Right renal cortex interstitium (tissue), 3 donors: ENCODE measurements around the gene RASA3. TPM values are rescaled to one million over a fixed set of nuclear protein-coding genes. Genes with fewer than 3 reads are reported as not detected.
"Not testable (repeated sequence)": the region's sequence is repeated elsewhere in the genome, so short reads cannot be mapped to it uniquely, and the experiment has no call there.

ENCODE experiments used
- DNase-seq, 3 donors: peaks; one replicate each; pipeline ENCODE4 v3.0.0-alpha.2; 2013; ENCODE audit warnings: low read depth in 3 of 3, low spot score in 2 of 3
- polyA plus RNA-seq, 3 donors: library from polyadenylated mRNA; unstranded; fragments of 120-200 nt; gene quantifications; one replicate each; pipeline ENCODE4 v1.2.1, GENCODE V29; 2013; ENCODE audit not compliant: insufficient read length in 3 of 3

Gene RASA3
- polyA plus RNA-seq, 3 donors = 12.0 to 13.1 (median 12.5) TPM

DNA sequence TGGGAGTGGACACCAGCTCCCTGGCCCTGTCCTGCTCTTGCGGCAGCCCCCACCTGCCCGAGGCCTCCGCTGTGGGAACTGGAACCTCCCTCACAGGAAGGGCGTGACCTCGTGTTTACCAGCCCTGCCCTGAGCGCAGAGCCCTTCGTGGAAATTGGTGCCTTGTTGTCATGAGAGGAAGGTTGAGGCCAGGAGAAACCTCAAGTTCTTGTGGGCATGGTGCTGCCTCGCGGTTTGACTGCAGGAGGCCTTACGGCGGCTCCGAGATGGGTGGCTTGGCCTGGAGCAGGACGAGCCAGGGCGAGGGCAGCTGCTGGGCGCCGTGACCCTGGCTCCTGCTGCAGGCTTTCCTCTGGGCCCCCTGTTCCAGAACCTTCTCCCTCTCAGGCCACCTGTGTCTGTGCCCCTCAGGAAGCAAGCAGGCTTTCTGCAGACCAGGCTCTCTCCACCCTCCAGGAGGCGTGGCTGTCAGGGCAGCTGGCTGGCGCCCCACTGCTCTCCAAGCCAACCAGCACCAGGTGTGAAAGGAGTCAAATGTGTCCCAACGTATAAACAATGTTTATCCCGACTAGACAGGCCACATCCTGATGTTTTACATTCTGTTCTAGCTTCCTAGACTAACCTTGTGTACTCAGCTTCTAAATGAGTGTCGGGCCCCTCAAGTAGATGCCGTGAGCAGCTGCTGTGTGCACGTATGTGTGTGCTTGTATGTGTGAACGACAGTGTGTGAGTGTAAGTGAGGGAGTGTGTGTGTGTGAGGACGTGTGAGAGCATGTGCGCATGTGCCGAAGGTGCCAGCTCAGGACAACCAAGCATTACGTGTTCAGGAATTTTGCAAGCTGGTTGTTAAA is 10.4 kb upstream of the RASA3 start:
- DNase-seq = no peak

DNA sequence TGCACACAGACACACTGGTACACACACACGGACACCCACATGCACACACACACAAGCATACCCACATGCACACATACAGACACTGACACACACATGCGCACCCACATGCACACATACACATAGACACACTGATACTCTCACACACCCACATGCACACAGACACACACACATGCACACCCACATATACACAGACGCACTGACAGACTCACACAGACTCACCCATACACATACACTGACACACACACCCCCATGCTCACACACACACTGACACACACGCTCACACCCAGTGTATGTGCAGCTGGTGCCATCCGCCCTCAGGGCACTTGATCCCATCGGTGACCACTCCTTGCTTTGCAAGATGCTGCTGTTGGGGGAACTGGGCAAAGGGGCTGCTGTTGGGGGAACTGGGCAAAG is 9.7 kb upstream of the RASA3 start:
- no peak for DNase-seq

DNA sequence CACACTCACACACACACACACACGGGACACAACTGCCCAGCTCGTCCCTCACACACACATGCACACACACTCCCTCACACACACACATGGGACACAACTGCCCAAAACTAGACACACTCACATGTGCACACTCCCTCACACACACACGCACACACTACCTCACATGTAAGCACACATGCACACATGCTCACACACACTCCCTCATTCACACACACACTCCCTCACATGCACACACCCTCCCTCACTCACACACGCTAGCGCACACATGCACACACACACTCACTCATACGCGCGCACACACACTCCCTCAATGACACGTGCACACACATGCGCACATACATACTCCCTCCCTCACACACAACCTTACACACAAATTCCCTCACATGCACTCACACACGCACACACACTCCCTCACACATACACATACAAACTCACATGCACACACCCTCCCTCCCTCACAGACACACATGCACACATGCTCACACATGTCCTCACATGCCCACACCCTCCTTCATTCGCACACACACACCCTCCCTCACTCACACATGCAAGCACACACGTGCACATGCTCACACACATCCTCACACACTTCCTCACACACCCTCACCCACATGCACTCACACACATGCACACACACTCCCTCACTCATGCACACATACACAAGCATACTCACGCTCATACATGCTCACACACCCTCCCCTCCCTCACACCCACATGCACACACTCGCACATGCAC is 9.0 kb upstream of the RASA3 start:
- DNase-seq = no peak

DNA sequence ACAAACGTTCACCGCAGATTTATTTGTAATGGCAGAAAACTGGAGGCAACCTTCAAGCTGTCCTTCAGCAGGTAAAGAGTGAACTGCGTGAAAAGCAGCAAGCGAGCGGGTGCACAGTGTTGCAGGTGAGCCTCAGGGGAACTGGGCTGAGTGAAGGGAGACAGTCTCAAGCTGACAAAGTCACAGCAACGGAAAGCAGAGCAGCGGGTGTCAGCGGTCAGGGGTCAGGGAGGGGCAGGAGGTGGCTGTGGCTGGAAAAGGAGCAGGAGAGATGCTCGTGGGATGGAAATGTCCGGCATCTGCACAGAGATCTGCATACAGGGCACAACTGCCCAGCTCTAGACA is 8.5 kb upstream of the RASA3 start:
- no peak for DNase-seq

DNA sequence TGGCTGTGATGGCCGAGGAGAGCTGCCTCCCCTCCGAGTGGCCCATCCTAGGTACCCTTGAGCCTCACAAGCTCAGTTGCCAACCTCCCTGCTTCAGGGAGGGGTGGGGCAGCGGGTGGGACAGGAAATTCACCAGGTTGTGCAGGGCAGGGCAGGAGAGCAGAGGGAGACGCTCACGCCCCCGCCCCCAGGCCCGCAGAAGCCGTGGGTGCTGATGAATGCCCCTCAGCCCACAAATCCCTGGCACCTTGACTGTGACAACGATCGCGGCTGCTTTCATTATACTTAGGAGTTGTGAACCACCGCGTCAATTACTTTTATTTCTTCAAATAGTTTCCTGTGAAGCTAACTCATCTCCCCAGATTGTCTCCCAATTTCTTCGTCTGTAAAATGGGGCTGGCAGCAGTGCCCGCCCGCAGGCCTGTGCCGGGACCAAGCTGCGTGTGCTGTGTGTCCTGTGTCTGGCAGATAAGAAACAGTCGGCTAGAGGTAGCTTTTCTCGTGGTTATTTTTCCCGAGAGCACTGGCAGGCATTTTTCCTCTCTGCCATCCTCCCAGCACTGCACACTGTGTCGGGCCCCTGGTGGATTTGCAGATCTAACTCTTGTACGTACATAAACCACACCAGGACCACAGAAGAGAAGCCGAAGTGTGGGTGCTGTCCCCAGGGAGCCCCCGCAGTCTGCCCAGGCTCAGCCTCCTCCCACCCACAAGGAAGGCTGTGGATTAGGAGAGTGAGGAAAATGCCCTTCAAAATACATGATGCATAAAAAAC is 7.9 kb upstream of the RASA3 start:
- DNase-seq = no peak

DNA sequence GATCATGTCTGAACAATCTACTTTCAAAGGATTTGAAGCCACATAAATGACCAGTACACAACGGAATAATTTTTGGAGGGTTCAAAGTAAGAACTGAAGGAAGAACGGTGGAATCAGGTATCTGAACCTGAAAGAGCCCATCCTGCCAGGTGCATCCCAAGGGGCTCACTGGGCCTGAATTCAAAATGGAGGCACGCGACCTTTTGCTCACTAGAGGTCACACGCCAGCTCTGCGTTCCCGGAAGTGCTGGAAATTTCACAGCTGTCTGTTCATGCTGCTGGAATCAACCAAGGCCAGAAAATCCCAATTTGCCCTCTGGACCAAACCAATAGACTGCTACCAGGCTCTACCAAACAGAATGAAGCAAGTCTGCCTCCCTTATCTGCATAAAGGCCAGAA is 4.2 kb upstream of the RASA3 start:
- no peak for DNase-seq

DNA sequence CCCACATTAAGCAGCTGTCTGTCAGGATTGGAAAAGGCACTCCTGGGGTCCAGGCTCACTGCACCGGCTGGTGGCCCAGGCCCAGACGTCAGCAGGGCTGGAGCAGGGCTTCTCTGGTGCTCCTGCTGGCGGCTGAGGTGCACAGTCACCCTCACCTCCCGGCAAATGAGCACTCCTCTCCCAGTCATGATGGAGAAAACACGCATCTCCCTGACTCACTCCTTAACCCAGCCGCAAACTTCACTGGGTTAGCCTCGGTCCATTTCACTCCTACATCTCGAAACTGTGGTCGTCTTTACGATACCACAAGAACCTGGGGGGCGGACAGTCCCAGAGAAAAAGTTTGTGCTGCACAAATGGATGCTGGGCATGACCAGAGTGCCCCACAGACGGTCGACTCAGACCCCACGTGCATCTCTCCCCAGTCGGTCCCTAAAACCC is 3.3 kb upstream of the RASA3 start:
- no peak for DNase-seq

DNA sequence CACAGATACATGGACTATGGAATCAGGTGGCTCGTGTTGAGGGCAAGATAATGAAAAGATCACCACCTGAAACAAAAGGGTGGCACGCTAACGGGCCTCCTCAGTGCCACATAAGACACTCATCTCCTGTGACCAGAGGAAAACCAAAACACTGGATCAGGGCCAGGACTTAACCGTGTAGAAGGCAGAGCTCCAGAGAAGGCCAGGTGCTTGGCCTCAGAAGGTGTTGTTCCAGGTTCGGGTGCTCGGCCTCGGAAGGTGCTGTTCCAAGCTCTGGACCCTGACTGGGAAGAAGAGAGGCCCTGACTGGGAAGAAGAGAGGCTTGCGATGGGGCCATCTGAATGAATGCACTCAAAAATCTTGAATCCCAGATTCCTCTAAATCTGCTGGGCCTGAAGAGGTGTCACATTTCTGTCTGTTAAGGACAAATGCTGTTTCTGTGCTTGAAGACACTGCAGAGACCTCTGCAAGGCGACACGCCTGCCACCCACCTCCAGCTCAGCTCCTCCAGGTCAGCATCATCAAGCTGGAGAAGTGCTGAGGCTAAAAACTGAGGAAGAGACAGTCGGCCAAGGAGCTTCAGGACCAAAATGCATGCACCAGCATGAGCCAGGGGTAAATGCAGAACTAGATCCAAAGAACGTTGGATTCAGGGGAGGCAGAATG is 2.7 kb upstream of the RASA3 start:
- no peak for DNase-seq

DNA sequence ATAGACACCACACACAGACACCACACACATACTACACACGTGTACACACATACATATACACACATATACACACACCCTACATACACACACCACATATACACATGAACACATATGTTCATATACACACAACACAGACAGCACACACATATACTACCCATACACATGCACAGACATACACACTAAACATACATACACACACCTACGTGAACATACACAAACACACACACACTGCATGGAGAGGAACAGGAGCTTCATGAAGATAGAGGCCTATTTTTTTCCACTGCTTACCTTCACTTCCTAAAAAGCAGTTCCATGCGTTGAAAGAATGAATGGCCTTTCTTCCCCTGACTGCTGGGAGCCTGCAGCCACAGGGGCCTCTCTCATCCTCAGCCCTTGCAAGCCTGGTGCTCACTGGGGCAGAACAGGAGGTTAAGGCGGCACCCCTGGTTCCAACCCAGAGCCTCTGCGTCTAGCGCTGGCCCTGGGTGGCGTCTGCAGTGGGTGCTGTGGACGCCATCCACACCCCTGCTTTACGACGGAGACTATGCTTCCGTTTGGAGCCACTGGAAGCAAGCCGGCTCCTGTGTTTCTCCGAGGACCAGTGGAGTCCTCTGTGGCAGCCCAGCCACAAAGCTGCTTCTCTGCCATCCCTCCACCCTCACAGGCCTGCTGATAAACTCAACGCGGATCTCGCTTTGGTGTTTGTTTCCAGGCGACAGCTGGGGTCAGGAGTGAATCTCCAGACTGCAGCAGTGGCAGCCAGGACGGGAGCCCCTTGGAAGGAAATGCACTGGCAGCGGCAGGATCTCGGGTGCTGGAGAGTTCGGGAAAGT is 1.9 kb upstream of the RASA3 start:
- no peak for DNase-seq

DNA sequence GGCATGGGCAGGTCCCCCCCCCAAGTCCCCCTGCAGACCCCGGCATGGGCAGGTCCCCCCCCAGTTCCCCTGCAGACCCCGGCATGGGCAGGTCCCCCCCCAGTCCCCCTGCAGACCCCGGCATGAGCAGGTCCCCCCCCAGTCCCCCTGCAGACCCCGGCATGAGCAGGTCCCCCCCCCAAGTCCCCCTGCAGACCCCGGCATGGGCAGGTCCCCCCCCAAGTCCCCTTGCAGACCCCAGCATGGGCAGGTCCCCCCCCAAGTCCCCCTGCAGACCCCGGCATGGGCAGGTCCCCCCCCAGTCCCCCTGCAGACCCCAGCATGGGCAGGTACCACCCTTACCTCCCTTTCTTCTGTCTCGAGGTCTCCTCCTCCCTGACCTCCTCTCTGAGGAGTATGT is 1.1 kb upstream of the RASA3 start:
- DNase-seq = not testable (repeated sequence)

DNA sequence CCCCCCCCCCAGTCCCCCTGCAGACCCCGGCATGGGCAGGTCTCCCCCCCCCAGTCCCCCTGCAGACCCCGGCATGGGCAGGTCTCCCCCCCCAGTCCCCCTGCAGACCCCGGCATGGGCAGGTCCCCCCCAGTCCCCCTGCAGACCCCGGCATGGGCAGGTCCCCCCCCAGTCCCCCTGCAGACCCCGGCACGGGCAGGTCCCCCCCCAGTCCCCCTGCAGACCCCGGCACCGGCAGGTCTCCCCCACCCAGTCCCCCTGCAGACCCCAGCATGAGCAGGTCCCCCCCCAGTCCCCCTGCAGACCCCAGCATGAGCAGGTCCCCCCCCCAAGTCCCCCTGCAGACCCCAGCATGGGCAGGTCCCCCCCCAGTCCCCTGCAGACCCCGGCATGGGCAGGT is 703 bp upstream of the RASA3 start:
- DNase-seq = not testable (repeated sequence)

DNA sequence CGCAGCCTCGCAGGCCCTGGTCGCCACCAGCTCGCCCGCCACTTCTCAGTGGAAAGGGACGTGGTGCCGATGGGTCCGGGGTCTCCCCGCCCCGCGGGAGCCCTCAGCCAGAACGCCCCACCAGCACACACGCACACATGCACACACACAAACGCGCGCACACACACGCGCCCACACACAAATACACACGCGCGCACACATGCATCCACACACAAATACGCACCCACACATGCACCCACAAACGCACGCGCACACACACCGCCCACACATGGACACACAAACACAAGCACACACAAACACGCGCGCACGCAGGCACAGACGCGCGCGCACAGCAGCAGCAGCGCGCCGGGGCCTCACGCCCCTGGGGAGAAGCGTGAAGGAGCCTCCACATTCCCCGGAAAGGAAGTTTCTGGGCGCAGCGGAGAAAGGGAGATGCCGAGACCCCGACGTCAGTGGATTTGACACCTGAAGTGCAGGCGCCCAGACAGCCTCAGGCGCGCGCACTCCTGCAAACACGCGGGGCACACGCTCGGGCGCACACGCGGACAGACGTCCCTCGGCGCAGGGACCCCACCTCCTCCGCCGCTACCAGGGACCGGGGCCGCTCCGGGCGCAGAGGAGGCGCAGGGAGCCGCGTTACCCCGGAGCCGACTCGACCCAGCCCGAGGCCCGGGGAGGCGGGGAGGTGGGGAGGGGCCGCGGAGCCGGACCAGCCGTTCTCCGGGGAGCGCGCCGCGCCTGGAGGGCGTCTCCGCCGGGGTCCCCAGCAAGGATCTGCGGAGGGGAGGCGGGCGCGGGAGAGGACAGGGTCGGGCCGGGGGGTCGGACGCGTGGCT is 622 bp downstream of the RASA3 start:
- DNase-seq = no peak

DNA sequence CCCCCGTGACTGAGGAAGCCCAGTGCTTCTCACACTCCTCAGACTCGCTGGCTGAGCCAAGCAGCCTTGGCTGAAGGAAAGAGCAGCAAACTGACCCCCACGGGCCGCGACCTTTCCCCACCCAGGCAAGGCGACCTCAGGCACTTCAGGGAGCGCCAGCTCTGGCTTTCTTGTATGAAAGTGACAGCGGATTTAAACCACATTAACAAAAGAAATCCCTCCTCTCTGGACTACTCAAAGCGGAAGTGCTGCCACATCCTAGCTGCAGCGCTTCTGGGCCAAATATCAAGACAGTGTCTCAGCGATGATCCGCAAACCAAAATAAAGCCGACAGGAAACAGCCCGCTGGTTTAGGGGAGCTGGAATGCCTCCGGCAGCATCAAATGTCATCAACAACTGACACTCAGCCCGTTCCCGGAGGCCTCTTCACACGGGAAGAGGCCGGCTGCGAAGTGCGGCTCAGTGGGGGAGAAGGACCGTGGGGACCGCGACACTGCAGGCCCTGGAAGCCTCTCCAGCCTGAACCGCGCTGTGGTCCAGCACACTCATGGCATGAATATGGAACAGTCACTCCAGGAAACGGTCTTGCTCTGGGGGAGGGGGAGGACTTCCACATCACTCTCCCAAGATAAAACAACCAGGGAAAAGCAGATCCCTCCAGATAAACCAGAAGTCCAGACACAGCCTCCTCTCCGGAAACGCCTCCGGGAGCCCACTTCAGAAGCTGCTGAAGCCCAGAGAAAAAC is 1.4 kb downstream of the RASA3 start:
- no peak for DNase-seq

DNA sequence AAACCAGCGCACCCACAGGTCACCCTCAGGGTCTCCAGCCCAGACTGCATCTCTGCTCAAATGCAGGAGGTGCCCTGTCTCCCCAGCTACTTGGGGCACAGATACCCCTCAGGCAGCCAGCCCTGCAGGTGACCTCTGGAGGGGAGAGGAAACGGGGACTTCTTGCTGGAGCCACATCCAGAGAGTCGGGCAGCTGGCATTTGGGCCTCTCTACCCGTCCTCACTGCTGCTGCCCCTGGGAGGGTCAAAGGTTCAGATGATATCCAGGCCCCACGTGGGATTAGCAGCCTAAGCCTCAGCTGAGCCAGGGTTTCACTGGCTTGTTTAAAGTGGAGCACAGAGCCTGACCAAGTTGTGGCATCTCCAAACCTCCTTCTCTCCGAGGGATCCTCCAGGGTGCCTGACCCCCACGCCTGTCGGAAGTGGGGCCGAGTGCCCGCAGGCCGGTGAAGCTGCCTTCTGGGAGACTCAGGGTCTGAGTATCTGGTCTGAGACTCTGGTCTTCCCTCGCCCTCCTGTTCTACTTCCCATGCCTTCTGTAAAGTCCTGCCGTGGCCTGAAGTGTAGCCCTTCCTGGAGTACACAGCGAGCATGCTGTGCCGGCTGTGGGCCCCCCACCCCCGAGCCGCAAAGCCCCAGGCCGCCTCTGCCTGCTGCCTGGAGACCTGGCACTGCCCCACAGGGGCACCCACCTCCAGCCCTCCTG is 2.1 kb downstream of the RASA3 start:
- DNase-seq = no peak

DNA sequence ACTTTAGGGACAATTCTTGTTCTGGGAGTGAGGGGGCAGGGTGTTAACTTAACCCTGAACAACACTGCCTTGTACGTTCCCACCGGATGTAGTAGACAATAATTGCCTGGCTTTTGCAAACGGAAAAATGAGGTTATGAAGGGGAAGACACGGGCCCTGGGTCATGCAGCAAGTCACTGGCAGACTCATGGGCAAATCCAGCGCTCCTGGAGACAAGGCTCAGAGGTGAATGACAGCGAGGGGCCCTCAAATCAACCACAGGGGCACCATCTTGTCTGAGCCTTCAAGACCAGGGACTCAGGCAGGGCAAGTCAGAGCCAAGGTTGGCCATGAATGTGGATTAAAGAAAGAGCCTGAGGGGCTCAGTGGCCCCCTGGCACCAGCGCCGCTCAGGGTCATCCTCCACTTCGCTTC is 2.8 kb downstream of the RASA3 start:
- no peak for DNase-seq

DNA sequence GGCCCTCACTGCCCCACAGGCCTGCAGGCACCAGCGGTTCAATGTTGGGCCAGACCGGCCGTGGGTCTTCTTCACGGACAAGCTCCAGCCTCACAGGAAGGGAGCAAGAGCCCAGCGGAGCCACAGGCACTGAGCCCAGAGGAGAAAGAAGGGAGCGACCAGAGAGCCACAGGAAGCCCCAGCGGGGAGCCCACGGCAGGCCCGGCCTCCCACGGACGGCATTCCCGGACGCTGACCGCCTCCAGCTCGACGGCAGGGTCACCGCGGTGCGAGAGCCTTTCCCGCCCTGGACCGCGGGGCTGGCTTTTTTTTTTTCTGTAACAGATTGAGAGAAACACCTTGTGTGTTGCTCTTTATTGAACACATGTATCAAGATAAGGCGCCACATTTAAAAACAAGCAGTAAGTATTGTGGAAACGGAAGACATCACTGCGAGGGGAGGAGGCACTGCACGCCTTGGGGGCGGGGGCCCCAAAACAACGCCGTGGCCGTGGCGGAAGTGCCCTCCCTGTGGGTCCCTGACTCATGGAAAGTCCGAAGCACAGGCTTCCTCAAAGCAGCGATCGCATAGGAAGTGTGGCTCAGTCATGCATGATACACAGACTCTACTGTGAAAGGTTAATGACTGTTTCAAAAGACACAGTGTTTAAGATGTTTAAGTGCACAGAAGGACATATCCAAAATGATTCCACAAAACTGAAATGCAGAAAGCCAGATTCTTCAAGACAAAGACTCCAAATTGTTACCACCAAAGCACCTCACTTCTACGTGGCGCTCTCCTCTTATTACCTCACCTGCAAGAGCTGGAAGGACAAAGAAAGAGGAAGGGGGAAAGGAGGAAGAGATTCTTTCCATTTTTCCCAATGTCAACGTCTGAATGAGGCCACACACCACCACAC is 3.5 kb downstream of the RASA3 start:
- DNase-seq = no peak

DNA sequence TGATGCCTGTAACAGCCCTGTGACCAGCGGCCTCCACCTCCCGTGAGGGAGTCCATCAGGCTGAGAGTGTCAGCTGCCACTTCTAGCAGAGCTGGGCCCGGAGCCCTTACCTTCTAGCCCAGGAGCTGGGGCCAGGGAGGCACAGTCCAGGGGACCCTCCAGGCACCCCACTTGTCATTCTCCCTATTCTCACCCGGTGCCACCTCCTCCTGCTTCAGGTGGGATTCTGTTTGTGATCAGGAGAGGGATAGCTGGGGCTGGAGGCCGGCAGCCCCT is 4.1 kb downstream of the RASA3 start:
- no peak for DNase-seq
